ENCODE data around the gene RGS21. TPM values are rescaled to one million over a fixed set of nuclear protein-coding genes. Genes with fewer than 3 reads are reported as not detected.

The RGS21 gene
- total RNA-seq, 2 experiments from 2014 or later, result not detected

- CTCF ChIA-PET (ENCODE audit: unreplicated experiment), result no interaction called here
- Histone ChIP-seq H2AFZ (ENCODE audit: low read length) (no peak overlapping the region), H3K27ac (ENCODE audit: low read depth, low read length, poor library complexity, severe bottlenecking) (no peak overlapping the region), H3K9me2 (ENCODE audit: insufficient read depth, low read length) (no peaks in the 10 kb centered on the region), H3K36me3 (ENCODE audit: insufficient read depth, low read length) (no peaks in the 10 kb centered on the region), H3K4me3 (ENCODE audit: low read depth, low read length, poor library complexity, severe bottlenecking) (no peak overlapping the region), H3K9me3 (ENCODE audit: low read length) (no peaks in the 10 kb centered on the region), H4K20me1 (ENCODE audit: insufficient read depth, low read length) (no peaks in the 10 kb centered on the region), H3K4me2 (ENCODE audit: low read length) (no peak overlapping the region), H3K4me1 (ENCODE audit: insufficient read depth, low read length, poor library complexity, severe bottlenecking) (no peaks in the 10 kb centered on the region), H3K79me2 (ENCODE audit: insufficient read depth, low read depth, low read length) (no peaks in the 10 kb centered on the region)
- TF ChIP-seq EZH2phosphoT487 (IDR thresholded peaks at IDR 0.05; ENCODE audit: borderline replicate concordance, low read depth, low read length) (no peak), CTCF (conservative IDR thresholded peaks at IDR 0.05; ENCODE audit: low read length) (no peak)
- no peak for DNase-seq (ENCODE audit: low spot score)
- POLR2A ChIA-PET, result no interaction called here
- no TSS peak for BruUV-seq (replicated peaks)
- intact Hi-C loops (cut with micrococcal nuclease; ENCODE audit: unreplicated experiment), result no loop called here
Observed at GRCh38 chr1:192407206-192407605, 90.4 kb downstream of the RGS21 start.

Other genes with a start within 250 kb of the RGS21 start
- not detected in 2 replicates for gene RGS18, start 158.5 kb upstream of the RGS21 start, total RNA-seq (2014; rRNA removed; shearing (Covaris generic))
- gene RGS18, start 158.5 kb upstream of the RGS21 start, total RNA-seq (2022), result 9.8 and 14.6 TPM in 2 replicates